Activated CD4-positive, alpha-beta T cell treated with anti-CD3 and anti-CD28 coated beads, Interleukin-2, amount 10 ng/mL, durations not matched to agents 7 days and 5 days (primary cell): ENCODE data around the gene DYRK1B. TPM values are rescaled to one million over a fixed set of nuclear protein-coding genes. Genes with fewer than 3 reads are reported as not detected.

Experiments used
- CTCF ChIA-PET: fragments of 350-600 bp; sonication (Branson Sonifier 250); formaldehyde crosslinking; loops from one replicate; lab custom pipeline; 2021; ENCODE audit warnings: antibody characterized with exemption; lab: Charles Lee
- POLR2A ChIA-PET: fragments of 350-600 bp; sonication (Branson Sonifier 250); formaldehyde crosslinking; loops from one replicate; lab custom pipeline; 2021; ENCODE audit warnings: antibody characterized with exemption; lab: Charles Lee
- DNase-seq: peaks from one replicate; pipeline ENCODE4 v3.0.0-alpha.2; 2020
- H3K27ac Mint-ChIP-seq: one replicate; pipeline ENCODE4 v1.8.0; 2021; ENCODE audit warnings: mild to moderate bottlenecking, moderate library complexity, mixed read lengths
- H3K27me3 Mint-ChIP-seq: one replicate; pipeline ENCODE4 v1.8.0; 2021; ENCODE audit warnings: mixed read lengths
- H3K36me3 Mint-ChIP-seq: one replicate; pipeline ENCODE4 v1.8.0; 2021; ENCODE audit warnings: low read depth, mixed read lengths
- H3K4me1 Mint-ChIP-seq: one replicate; pipeline ENCODE4 v1.8.0; 2021; ENCODE audit warnings: mixed read lengths
- H3K4me3 Mint-ChIP-seq: one replicate; pipeline ENCODE4 v1.8.0; 2021; ENCODE audit warnings: mild to moderate bottlenecking, moderate library complexity, mixed read lengths
- H3K9me3 Mint-ChIP-seq: one replicate; pipeline ENCODE4 v1.8.0; 2021; ENCODE audit warnings: mixed read lengths
- total RNA-seq, 2 experiments: library from RNA; stranded (reverse); gene quantifications; one replicate each; pipeline ENCODE4 v1.2.3, GENCODE V29; 2021

DYRK1B gene
- total RNA-seq, 2 experiments from 2014 or later: 10.9 to 11.5 TPM

- Mint-ChIP-seq H3K4me3 (no peak overlapping the region), H3K4me1 (peaks cover 37% of the 10 kb centered on the region), H3K36me3 (peaks cover 8% of the 10 kb centered on the region), H3K9me3 (no peaks in the 10 kb centered on the region), H3K27me3 (no peaks in the 10 kb centered on the region), H3K27ac (peak overlapping the region; percentile 92)
- ChIA-PET POLR2A (no interaction called here), CTCF (interaction anchor here (1.4 kb wide), 1 partner anchor 16 kb away, joined by 3 read pairs; no protein-coding TSS in a partner anchor)
- DNase-seq: no peak
Measured at GRCh38 chr19:39847525-39847924, 13.6 kb upstream of the DYRK1B start.

DNA sequence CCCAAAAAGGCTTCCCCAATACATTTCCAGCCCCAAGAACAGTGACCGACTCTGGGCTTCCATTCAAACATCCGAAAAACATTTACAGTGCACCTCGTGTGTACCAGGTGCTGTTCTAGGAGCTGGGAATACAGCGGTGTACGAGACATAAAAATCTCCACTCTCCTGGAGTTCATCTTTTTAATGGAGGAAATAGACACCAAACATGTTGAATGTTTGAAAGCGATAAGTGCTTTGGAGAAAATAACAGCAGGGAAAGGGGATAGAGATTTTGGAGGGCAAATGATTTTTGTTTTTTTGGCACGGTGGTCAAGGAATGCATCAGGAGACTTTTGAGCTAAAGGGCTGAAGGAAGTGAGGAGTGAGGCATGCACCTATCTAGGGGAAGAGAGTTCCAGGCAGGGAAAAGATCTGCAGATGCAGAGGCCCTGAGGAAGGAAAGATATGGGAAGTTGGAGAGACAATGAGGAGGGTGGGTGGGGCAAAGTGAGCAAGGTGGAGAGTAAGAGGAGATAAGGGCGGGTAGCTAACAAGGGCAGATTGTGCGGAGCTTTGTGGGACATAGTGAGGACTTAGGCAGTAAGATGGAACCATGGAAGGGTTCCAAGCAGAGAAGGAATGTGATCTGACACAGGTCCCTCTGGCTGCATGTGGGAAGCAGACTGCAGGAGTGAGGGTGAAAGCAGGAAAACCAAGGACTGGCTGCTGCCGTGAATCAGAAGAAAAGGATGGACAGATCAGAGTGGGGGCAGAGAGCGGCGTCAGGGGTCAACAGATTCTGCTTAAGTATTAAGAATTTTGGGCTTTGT lies 12.9 kb upstream of the DYRK1B start:
- no peaks in the 10 kb centered on the region for H3K27me3 Mint-ChIP-seq
- H3K4me3 Mint-ChIP-seq: peak overlapping the region; percentile 89
- peaks cover 8% of the 10 kb centered on the region for H3K36me3 Mint-ChIP-seq
- no peaks in the 10 kb centered on the region for H3K9me3 Mint-ChIP-seq
- no peak for DNase-seq
- H3K27ac Mint-ChIP-seq: peak overlapping the region; percentile 92
- ChIA-PET POLR2A (interaction anchor here (0.5 to 0.8 kb wide), 2 partner anchors 13 to 41 kb away, joined by 3 read pairs; partner anchors contain the start of gene DYRK1B), CTCF (interaction anchor here (0.7 to 1.4 kb wide), 2 partner anchors 9 to 17 kb away, joined by 3 read pairs; no protein-coding TSS in a partner anchor)
- peaks cover 42% of the 10 kb centered on the region for H3K4me1 Mint-ChIP-seq

GRCh38 chr19:39845933-39846677 lies 12.1 kb upstream of the DYRK1B start, which contains the start of gene FBL:
Gene FBL (minus strand): TSS chr19:39846379. CDS start chr19:39846300, 79 bp downstream.
- Mint-ChIP-seq H3K27me3 (no peaks in the 10 kb centered on the region), H3K36me3 (peaks cover 8% of the 10 kb centered on the region), H3K27ac (peak within 1 kb of the TSS; percentile 92), H3K4me1 (peaks cover 49% of the 10 kb centered on the region), H3K9me3 (no peaks in the 10 kb centered on the region), H3K4me3 (peak within 1 kb of the TSS; percentile 89)
- ChIA-PET CTCF (interaction anchor here (0.7 to 4.7 kb wide), 4 partner anchors 10 to 124 kb away, joined by 3 to 31 read pairs (median 4); partner anchors contain the start of gene PSMC4), POLR2A (interaction anchor here (0.8 kb wide), 1 partner anchor 12 kb away, joined by 3 read pairs; the partner anchor contains the start of gene DYRK1B)
- DNase-seq: peak; percentile 98

- Mint-ChIP-seq H3K27me3 (no peaks in the 10 kb centered on the region), H3K27ac (peak overlapping the region; percentile 92), H3K4me3 (peak overlapping the region; percentile 89), H3K9me3 (no peaks in the 10 kb centered on the region), H3K36me3 (peaks cover 8% of the 10 kb centered on the region), H3K4me1 (peaks cover 50% of the 10 kb centered on the region)
- POLR2A ChIA-PET: no interaction called here
- DNase-seq: no peak
- CTCF ChIA-PET: interaction anchor here (0.7 to 4.7 kb wide), 8 partner anchors 12 to 125 kb away, joined by 3 to 31 read pairs (median 4); partner anchors contain the start of genes DYRK1B and PSMC4
Measured at GRCh38 chr19:39845584-39845932, 11.6 kb upstream of the DYRK1B start.

DNA sequence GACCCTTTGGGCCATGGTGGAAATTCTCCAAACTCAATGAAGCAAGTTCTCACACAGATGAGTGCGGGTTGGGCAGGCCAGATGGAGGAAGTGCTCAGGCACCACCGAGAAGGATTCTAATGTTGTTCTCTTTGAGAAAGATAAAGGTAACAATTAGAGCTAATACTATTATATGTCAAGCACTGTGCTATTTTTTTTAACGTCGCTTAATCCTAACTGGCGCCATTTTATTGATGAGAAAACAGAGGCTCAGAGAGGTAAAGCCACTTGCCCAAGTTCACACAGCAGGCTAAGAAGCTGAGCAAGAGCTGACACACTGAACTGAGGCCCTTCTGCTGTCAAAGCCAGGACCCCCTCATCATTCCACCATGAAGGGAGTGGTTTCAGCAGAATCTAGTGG lies 11.2 kb upstream of the DYRK1B start:
- H3K27ac Mint-ChIP-seq: peak overlapping the region; percentile 92
- ChIA-PET CTCF (interaction anchor here (0.7 to 4.7 kb wide), 10 partner anchors 11 to 171 kb away, joined by 3 to 31 read pairs (median 4); partner anchors contain the start of genes DYRK1B and PSMC4), POLR2A (no interaction called here)
- H3K4me1 Mint-ChIP-seq: peaks cover 50% of the 10 kb centered on the region
- DNase-seq: no peak
- H3K9me3 Mint-ChIP-seq: no peaks in the 10 kb centered on the region
- H3K36me3 Mint-ChIP-seq: peaks cover 10% of the 10 kb centered on the region
- H3K27me3 Mint-ChIP-seq: no peaks in the 10 kb centered on the region
- peak overlapping the region; percentile 89 for H3K4me3 Mint-ChIP-seq

- Mint-ChIP-seq H3K36me3 (peaks cover 17% of the 10 kb centered on the region), H3K4me1 (peaks cover 50% of the 10 kb centered on the region), H3K27ac (peak overlapping the region; percentile 92), H3K27me3 (no peaks in the 10 kb centered on the region), H3K9me3 (no peaks in the 10 kb centered on the region), H3K4me3 (peak overlapping the region; percentile 89)
- CTCF ChIA-PET: interaction anchor here (0.6 to 4.7 kb wide), 16 partner anchors 10 to 170 kb away, joined by 3 to 31 read pairs (median 5); partner anchors contain the start of gene DYRK1B
- DNase-seq: peak; percentile 67
- POLR2A ChIA-PET: no interaction called here
Measured at GRCh38 chr19:39843919-39844793, 10.2 kb upstream of the DYRK1B start.

GRCh38 chr19:39842693-39843435 lies 8.9 kb upstream of the DYRK1B start:
- no peaks in the 10 kb centered on the region for H3K9me3 Mint-ChIP-seq
- no peaks in the 10 kb centered on the region for H3K27me3 Mint-ChIP-seq
- peaks cover 50% of the 10 kb centered on the region for H3K4me1 Mint-ChIP-seq
- peaks cover 21% of the 10 kb centered on the region for H3K36me3 Mint-ChIP-seq
- DNase-seq: no peak
- CTCF ChIA-PET: interaction anchor here (0.9 to 4.7 kb wide), 11 partner anchors 9 to 169 kb away, joined by 3 to 31 read pairs (median 6); partner anchors contain the start of gene DYRK1B
- H3K4me3 Mint-ChIP-seq: peak overlapping the region; percentile 37
- POLR2A ChIA-PET: interaction anchor here (0.9 kb wide), 1 partner anchor 9 kb away, joined by 3 read pairs; the partner anchor contains the start of gene DYRK1B
- H3K27ac Mint-ChIP-seq: peak overlapping the region; percentile 87

- Mint-ChIP-seq H3K27me3 (no peaks in the 10 kb centered on the region), H3K27ac (peak overlapping the region; percentile 48), H3K4me3 (no peak overlapping the region), H3K4me1 (peaks cover 39% of the 10 kb centered on the region), H3K36me3 (peaks cover 37% of the 10 kb centered on the region), H3K9me3 (no peaks in the 10 kb centered on the region)
- ChIA-PET POLR2A (no interaction called here), CTCF (interaction anchor here (1.3 to 4.5 kb wide), 3 partner anchors 13 to 167 kb away, joined by 3 to 26 read pairs (median 3); partner anchors contain the start of gene PSMC4)
- DNase-seq: no peak
Measured at GRCh38 chr19:39841041-39841440, 7.1 kb upstream of the DYRK1B start.

- CTCF ChIA-PET: interaction anchor here (1.5 to 4.5 kb wide), 2 partner anchors 12 to 166 kb away, joined by 3 to 26 read pairs; no protein-coding TSS in a partner anchor
- no peak overlapping the region for H3K27ac Mint-ChIP-seq
- DNase-seq: no peak
- peaks cover 39% of the 10 kb centered on the region for H3K4me1 Mint-ChIP-seq
- H3K36me3 Mint-ChIP-seq: peaks cover 37% of the 10 kb centered on the region
- no peaks in the 10 kb centered on the region for H3K9me3 Mint-ChIP-seq
- H3K27me3 Mint-ChIP-seq: no peaks in the 10 kb centered on the region
- POLR2A ChIA-PET: no interaction called here
- no peak overlapping the region for H3K4me3 Mint-ChIP-seq
Measured at GRCh38 chr19:39840492-39840891, 6.5 kb upstream of the DYRK1B start.

- Mint-ChIP-seq H3K4me1 (peaks cover 35% of the 10 kb centered on the region), H3K36me3 (peaks cover 38% of the 10 kb centered on the region), H3K27ac (peak overlapping the region; percentile 31), H3K27me3 (no peaks in the 10 kb centered on the region), H3K9me3 (no peaks in the 10 kb centered on the region), H3K4me3 (no peak overlapping the region)
- ChIA-PET CTCF (interaction anchor here (1.5 kb wide), 1 partner anchor 12 kb away, joined by 3 read pairs; no protein-coding TSS in a partner anchor), POLR2A (no interaction called here)
- DNase-seq: no peak
Measured at GRCh38 chr19:39839678-39840327, 5.8 kb upstream of the DYRK1B start.

DNA sequence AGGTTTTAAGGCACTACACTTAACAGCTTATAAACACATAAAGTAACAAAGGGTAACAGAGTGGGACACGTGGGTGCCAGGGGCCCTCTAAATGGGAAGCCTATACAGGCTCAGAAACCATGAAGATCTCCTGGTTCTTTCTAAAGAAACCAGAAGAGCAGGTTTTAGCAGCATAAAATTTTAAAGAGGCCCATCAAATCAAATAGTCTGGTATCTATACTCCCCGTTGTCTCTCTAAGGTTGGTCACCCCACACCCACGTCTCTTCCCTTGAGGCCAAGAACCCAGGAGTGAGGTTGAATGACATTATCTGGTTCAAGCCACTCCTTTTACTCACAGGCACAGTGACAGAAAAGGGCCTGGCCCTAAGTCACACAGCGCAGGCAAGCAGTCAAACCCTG lies 4.6 kb upstream of the DYRK1B start:
- POLR2A ChIA-PET: no interaction called here
- H3K9me3 Mint-ChIP-seq: no peaks in the 10 kb centered on the region
- no peak overlapping the region for H3K4me3 Mint-ChIP-seq
- H3K4me1 Mint-ChIP-seq: peaks cover 32% of the 10 kb centered on the region
- no peaks in the 10 kb centered on the region for H3K27me3 Mint-ChIP-seq
- peaks cover 39% of the 10 kb centered on the region for H3K36me3 Mint-ChIP-seq
- CTCF ChIA-PET: no interaction called here
- H3K27ac Mint-ChIP-seq: no peak overlapping the region
- DNase-seq: no peak
